ENCODE results near the gene AQP4. TPM values are rescaled to one million over a fixed set of nuclear protein-coding genes. Genes with fewer than 3 reads are reported as not detected.

Gene AQP4
- total RNA-seq, 1 experiment from 2014 or later: not detected

GRCh38 chr18:26818461-26818860, 47.0 kb downstream of the AQP4 start:
- DNase-seq (ENCODE audit: low read depth, low spot score) (no peak), ATAC-seq (no peak)
- intact Hi-C loops (cut with micrococcal nuclease; ENCODE audit: unreplicated experiment) (no loop called here), in situ Hi-C loops (cut with HindIII; ENCODE audit: low pct_unique_long_range_greater_than_20kb, low sequenced_read_pairs) (no loop called here)
- H3K27ac ChIP-seq (ENCODE audit: low read length): no peak overlapping the region
- ChIA-PET POLR2A (no interaction called here), CTCF (no interaction called here)
- H3K27me3 ChIP-seq (ENCODE audit: control insufficient read depth, insufficient read depth, low read length): no peaks in the 10 kb centered on the region
- H3K36me3 ChIP-seq (ENCODE audit: control insufficient read depth, insufficient read depth, low read length): no peaks in the 10 kb centered on the region
- H3K9me3 ChIP-seq (ENCODE audit: control insufficient read depth, insufficient read depth, low read depth, low read length): peaks cover 6% of the 10 kb centered on the region; the same call in 1 of the 2 replicates
- no peaks in the 10 kb centered on the region for H3K4me1 ChIP-seq (ENCODE audit: control insufficient read depth, insufficient read depth, low read length)
- no TSS peak for BruUV-seq (replicated peaks)
- TF ChIP-seq CTCF (IDR thresholded peaks at IDR 0.05): no peak
- TF ChIP-seq REST (IDR thresholded peaks at IDR 0.05; ENCODE audit: insufficient read depth in 1 of 2, low read depth in 2 of 2, low read length in 1 of 2): no peak
- TF ChIP-seq SIN3A (IDR thresholded peaks at IDR 0.05; ENCODE audit: borderline replicate concordance, insufficient read depth, low read depth, low read length): no peak
- no peak for TF ChIP-seq POLR2AphosphoS5 (IDR thresholded peaks at IDR 0.05; ENCODE audit: low read depth, low read length)
- no peak for TF ChIP-seq TCF7L2 (IDR thresholded peaks at IDR 0.05; ENCODE audit: low read depth, low read length)
- H3K4me3 ChIP-seq (ENCODE audit: low read depth in 2 of 2, low read length in 2 of 2): no peak overlapping the region

GRCh38 chr18:26813043-26813442, 52.5 kb downstream of the AQP4 start:
- DNase-seq (ENCODE audit: low read depth, low spot score) (peak; percentile 46), ATAC-seq (peak; percentile 85)
- no peaks in the 10 kb centered on the region for H3K4me1 ChIP-seq (ENCODE audit: control insufficient read depth, insufficient read depth, low read length)
- H3K27me3 ChIP-seq (ENCODE audit: control insufficient read depth, insufficient read depth, low read length): no peaks in the 10 kb centered on the region
- peaks cover 2% of the 10 kb centered on the region; the same call in 1 of the 2 replicates for H3K9me3 ChIP-seq (ENCODE audit: control insufficient read depth, insufficient read depth, low read depth, low read length)
- no peak overlapping the region for H3K4me3 ChIP-seq (ENCODE audit: low read depth in 2 of 2, low read length in 2 of 2)
- TF ChIP-seq CTCF (IDR thresholded peaks at IDR 0.05): peak; percentile 72
- TF ChIP-seq SIN3A (IDR thresholded peaks at IDR 0.05; ENCODE audit: borderline replicate concordance, insufficient read depth, low read depth, low read length): no peak
- intact Hi-C loops (cut with micrococcal nuclease; ENCODE audit: unreplicated experiment) (loop anchor here (2.0 kb wide), 1 partner anchor 192 kb away; no protein-coding TSS in a partner anchor), in situ Hi-C loops (cut with HindIII; ENCODE audit: low pct_unique_long_range_greater_than_20kb, low sequenced_read_pairs) (no loop called here)
- ChIA-PET CTCF (no interaction called here), POLR2A (no interaction called here)
- H3K36me3 ChIP-seq (ENCODE audit: control insufficient read depth, insufficient read depth, low read length): no peaks in the 10 kb centered on the region
- BruUV-seq (replicated peaks): no TSS peak
- H3K27ac ChIP-seq (ENCODE audit: low read length): no peak overlapping the region

All from Panc1 (cell line).